ENCODE data around the gene LRRC3C. TPM values are rescaled to one million over a fixed set of nuclear protein-coding genes. Genes with fewer than 3 reads are reported as not detected.
A peak's percentile ranks its signal among the peaks of the same experiment; 100 is the strongest.
"Not testable (repeated sequence)": the region's sequence is repeated elsewhere in the genome, so short reads cannot be mapped to it uniquely, and the experiment has no call there.

The LRRC3C gene
- total and polyA plus RNA-seq, 2 experiments from 2014 or later, result 0.57 TPM; not detected in 1

GRCh38 chr17:39943702-39944392 is 16.3 kb downstream of the LRRC3C start:
- no peak for TF ChIP-seq EZH2 (IDR thresholded peaks at IDR 0.05; ENCODE audit: borderline replicate concordance)
- TF ChIP-seq EZH2phosphoT487 (IDR thresholded peaks at IDR 0.05; ENCODE audit: low read depth, severe bottlenecking, unreplicated experiment), result no peak
- TF ChIP-seq CTCF (IDR thresholded peaks at IDR 0.05; ENCODE audit: poor library complexity), result no peak
- no peaks in the 10 kb centered on the region for H3K36me3 ChIP-seq (replicated peaks; ENCODE audit: insufficient read depth, low read depth)
- no peaks in the 10 kb centered on the region for H3K79me2 ChIP-seq
- H4K20me1 ChIP-seq (ENCODE audit: insufficient read depth, poor library complexity, severe bottlenecking), result no peaks in the 10 kb centered on the region
- H3K4me2 ChIP-seq, result no peak overlapping the region
- no peaks in the 10 kb centered on the region for H3K9me2 ChIP-seq (replicated peaks; ENCODE audit: insufficient read depth)
- H3K27me3 ChIP-seq, result no peaks in the 10 kb centered on the region
- no peak for DNase-seq (ENCODE audit: low spot score)
- WGBS (ENCODE audit: low lambda C conversion rate, missing lambda C conversion rate), result 96% methylated on average over 14 of the region's 14 CpGs
- no peak overlapping the region for H3K4me3 ChIP-seq
- no peak overlapping the region for H3K27ac ChIP-seq
- no peaks in the 10 kb centered on the region for H3K9me3 ChIP-seq (ENCODE audit: low read depth)
- peaks cover 8% of the 10 kb centered on the region for H3K4me1 ChIP-seq (ENCODE audit: insufficient read depth)
- no peak overlapping the region for H2AFZ ChIP-seq

GRCh38 chr17:39944393-39944711 is 16.8 kb downstream of the LRRC3C start:
- H3K27ac ChIP-seq, result no peak overlapping the region
- peaks cover 6% of the 10 kb centered on the region for H3K4me1 ChIP-seq (ENCODE audit: insufficient read depth)
- no peaks in the 10 kb centered on the region for H4K20me1 ChIP-seq (ENCODE audit: insufficient read depth, poor library complexity, severe bottlenecking)
- H3K4me3 ChIP-seq, result no peak overlapping the region
- no peak for DNase-seq (ENCODE audit: low spot score)
- H3K79me2 ChIP-seq, result no peaks in the 10 kb centered on the region
- no peaks in the 10 kb centered on the region for H3K36me3 ChIP-seq (replicated peaks; ENCODE audit: insufficient read depth, low read depth)
- H3K9me3 ChIP-seq (ENCODE audit: low read depth), result no peaks in the 10 kb centered on the region
- no peak for TF ChIP-seq CTCF (IDR thresholded peaks at IDR 0.05; ENCODE audit: poor library complexity)
- no peak for TF ChIP-seq EZH2phosphoT487 (IDR thresholded peaks at IDR 0.05; ENCODE audit: low read depth, severe bottlenecking, unreplicated experiment)
- TF ChIP-seq EZH2 (IDR thresholded peaks at IDR 0.05; ENCODE audit: borderline replicate concordance), result no peak
- 94% methylated on average over 9 of the region's 16 CpGs for WGBS (ENCODE audit: low lambda C conversion rate, missing lambda C conversion rate)
- H3K27me3 ChIP-seq, result no peaks in the 10 kb centered on the region
- H3K9me2 ChIP-seq (replicated peaks; ENCODE audit: insufficient read depth), result no peaks in the 10 kb centered on the region
- no peak overlapping the region for H3K4me2 ChIP-seq
- no peak overlapping the region for H2AFZ ChIP-seq

- H3K4me1 ChIP-seq (ENCODE audit: insufficient read depth), result no peaks in the 10 kb centered on the region
- no peaks in the 10 kb centered on the region for H3K79me2 ChIP-seq
- H3K27ac ChIP-seq, result no peak overlapping the region
- no peaks in the 10 kb centered on the region for H3K9me2 ChIP-seq (replicated peaks; ENCODE audit: insufficient read depth)
- TF ChIP-seq CTCF (IDR thresholded peaks at IDR 0.05; ENCODE audit: poor library complexity) (no peak), EZH2phosphoT487 (IDR thresholded peaks at IDR 0.05; ENCODE audit: low read depth, severe bottlenecking, unreplicated experiment) (no peak), EZH2 (IDR thresholded peaks at IDR 0.05; ENCODE audit: borderline replicate concordance) (no peak)
- H3K36me3 ChIP-seq (replicated peaks; ENCODE audit: insufficient read depth, low read depth), result no peaks in the 10 kb centered on the region
- H3K27me3 ChIP-seq, result no peaks in the 10 kb centered on the region
- no peaks in the 10 kb centered on the region for H4K20me1 ChIP-seq (ENCODE audit: insufficient read depth, poor library complexity, severe bottlenecking)
- no peaks in the 10 kb centered on the region for H3K9me3 ChIP-seq (ENCODE audit: low read depth)
- no peak overlapping the region for H2AFZ ChIP-seq
- 81% methylated on average over 15 of the region's 15 CpGs for WGBS (ENCODE audit: low lambda C conversion rate, missing lambda C conversion rate)
- DNase-seq (ENCODE audit: low spot score), result no peak
- H3K4me2 ChIP-seq, result no peak overlapping the region
- no peak overlapping the region for H3K4me3 ChIP-seq
These were observed 19.2 kb downstream of the LRRC3C start for GRCh38 chr17:39946551-39947330.

GRCh38 chr17:39948489-39948828 is 20.9 kb downstream of the LRRC3C start:
- H3K9me3 ChIP-seq (ENCODE audit: low read depth); H3K4me3 ChIP-seq; H4K20me1 ChIP-seq (ENCODE audit: insufficient read depth, poor library complexity, severe bottlenecking); H3K4me1 ChIP-seq (ENCODE audit: insufficient read depth); H3K4me2 ChIP-seq; H2AFZ ChIP-seq; H3K79me2 ChIP-seq; H3K9me2 ChIP-seq (replicated peaks; ENCODE audit: insufficient read depth); H3K27me3 ChIP-seq; H3K36me3 ChIP-seq (replicated peaks; ENCODE audit: insufficient read depth, low read depth); DNase-seq (ENCODE audit: low spot score): not testable (repeated sequence)
- WGBS (ENCODE audit: low lambda C conversion rate, missing lambda C conversion rate), result 91% methylated on average over 5 of the region's 5 CpGs
- peak overlapping the region; percentile 37 for H3K27ac ChIP-seq

All from hepatocyte (in vitro differentiated cells).